ENCODE measurements around the gene TLE3.

- TF ChIP-seq, protein P1, sequence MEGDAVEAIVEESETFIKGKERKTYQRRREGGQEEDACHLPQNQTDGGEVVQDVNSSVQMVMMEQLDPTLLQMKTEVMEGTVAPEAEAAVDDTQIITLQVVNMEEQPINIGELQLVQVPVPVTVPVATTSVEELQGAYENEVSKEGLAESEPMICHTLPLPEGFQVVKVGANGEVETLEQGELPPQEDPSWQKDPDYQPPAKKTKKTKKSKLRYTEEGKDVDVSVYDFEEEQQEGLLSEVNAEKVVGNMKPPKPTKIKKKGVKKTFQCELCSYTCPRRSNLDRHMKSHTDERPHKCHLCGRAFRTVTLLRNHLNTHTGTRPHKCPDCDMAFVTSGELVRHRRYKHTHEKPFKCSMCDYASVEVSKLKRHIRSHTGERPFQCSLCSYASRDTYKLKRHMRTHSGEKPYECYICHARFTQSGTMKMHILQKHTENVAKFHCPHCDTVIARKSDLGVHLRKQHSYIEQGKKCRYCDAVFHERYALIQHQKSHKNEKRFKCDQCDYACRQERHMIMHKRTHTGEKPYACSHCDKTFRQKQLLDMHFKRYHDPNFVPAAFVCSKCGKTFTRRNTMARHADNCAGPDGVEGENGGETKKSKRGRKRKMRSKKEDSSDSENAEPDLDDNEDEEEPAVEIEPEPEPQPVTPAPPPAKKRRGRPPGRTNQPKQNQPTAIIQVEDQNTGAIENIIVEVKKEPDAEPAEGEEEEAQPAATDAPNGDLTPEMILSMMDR (IDR thresholded peaks at IDR 0.05) = no peak
- TF ChIP-seq POLR2A (IDR thresholded peaks at IDR 0.05) = no peak
Observed at GRCh38 chr15:70145261-70145660, 47.5 kb upstream of the TLE3 start.
